GM19240 (cell line): ENCODE results near the gene PVR.
"Not testable (repeated sequence)": the region's sequence is repeated elsewhere in the genome, so short reads cannot be mapped to it uniquely, and the experiment has no call there.

Experiments
- DNase-seq: peaks from one replicate; pipeline ENCODE4 v3.0.0; 2011; ENCODE audit warnings: low spot score; ENCODE audit not compliant: insufficient read length

PVR gene

GRCh38 chr19:44698492-44699201 lies 54.9 kb downstream of the PVR start, which contains the start of gene CEACAM16:
CEACAM16 (plus strand) TSS chr19:44699151; CDS start chr19:44701457, 2,306 bp downstream.
- DNase-seq, result no peak

- DNase-seq, result no peak
These were observed 56.8 kb downstream of the PVR start for GRCh38 chr19:44700547-44700946.

GRCh38 chr19:44701228-44701627 lies 57.5 kb downstream of the PVR start:
- DNase-seq, result no peak

DNA sequence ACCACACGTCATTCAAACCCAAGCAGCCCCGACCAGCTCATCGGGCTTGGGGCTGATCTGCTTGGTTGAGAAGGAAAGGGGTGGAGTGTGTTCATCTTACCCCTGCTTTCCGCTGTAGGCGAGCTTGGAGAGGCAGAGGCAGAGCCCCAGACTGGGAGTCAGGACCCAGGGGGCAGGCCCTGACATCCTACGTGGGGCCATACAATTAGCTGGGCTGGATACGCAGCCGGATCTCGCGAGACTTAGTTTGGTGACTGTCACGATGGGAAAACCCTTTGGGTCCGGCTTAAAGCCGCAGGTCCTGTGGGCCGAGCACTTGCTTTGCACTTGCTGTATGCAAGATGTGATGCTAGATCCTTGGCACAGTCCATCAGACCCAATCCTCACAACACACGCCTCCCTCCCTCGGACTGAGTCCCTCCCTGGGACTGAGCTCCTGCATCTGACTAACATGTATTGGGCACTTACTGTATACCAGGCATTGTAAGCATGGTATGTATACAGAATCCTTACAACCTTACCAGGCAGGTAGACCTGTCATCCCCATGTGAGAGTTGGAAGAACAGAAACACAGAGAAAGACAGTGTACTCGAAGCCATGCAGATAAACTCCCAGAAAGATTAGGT lies 59.0 kb downstream of the PVR start:
- no peak for DNase-seq

DNA sequence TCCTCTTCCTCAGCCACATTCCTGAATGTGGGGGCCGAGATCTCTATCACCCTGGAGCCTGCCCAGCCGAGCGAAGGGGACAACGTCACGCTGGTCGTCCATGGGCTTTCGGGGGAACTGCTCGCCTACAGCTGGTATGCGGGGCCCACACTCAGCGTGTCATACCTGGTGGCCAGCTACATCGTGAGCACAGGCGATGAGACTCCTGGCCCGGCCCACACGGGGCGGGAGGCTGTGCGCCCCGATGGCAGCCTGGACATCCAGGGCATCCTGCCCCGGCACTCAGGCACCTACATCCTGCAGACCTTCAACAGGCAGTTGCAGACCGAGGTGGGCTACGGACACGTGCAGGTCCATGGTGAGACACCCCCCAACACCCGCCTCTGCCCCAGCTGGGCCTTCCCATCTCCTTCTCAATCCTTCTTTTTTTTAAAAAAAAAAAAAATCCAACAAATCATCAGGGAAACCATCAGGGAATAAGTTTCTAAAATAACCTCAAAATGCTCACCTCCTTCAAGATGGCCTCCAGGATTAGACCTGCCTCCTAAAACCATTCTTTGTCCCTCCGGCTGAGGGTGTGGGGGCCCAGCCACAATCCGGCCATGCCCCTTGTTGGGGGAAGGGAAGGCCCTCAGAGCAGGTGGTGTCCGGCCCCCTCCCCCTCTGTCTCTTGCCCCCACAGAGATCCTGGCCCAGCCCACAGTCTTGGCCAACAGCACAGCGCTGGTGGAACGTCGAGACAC lies 59.8 kb downstream of the PVR start:
- no peak for DNase-seq

GRCh38 chr19:44704982-44705381 lies 61.3 kb downstream of the PVR start:
- no peak for DNase-seq

- no peak for DNase-seq
These were observed 61.8 kb downstream of the PVR start for GRCh38 chr19:44705502-44706010.

DNA sequence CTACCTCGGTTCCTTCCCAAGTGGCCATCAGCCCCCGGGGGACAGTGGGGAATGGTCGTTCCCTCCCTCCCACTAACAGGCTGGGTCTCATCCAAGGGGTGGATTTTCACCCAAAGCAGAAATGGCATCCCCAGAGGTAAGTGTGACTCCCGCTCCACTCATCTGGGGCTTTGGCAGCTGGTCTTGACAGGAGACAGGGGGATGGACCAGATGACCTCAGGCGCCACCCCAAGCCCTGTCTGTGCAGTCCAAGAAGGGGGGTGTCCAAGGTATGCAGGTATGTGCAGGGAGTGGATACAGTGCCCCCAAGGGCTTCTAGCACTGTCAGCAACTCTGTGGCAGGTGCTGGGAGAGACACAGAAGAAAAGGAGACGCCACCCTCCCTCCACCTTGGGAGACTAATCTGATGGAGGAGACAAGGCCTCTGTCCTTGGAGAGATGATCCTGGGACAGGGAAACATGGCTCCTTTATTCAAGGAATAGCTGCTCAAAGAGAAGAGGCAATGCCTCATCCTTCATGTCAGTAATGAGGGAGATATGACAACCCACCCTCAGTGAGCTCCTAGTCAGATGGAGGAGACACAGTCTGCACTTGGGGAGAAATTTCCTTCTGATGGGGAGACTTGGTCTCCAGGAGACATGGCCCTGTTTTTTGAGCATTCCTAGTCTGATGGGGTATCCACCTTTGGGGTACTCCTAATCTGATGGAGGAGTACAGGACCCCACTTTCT lies 63.0 kb downstream of the PVR start:
- no peak for DNase-seq

GRCh38 chr19:44707794-44708193 lies 64.1 kb downstream of the PVR start:
- DNase-seq, result no peak

- DNase-seq, result no peak
These were observed 65.2 kb downstream of the PVR start for GRCh38 chr19:44708940-44709339.

- DNase-seq, result not testable (repeated sequence)
These were observed 65.9 kb downstream of the PVR start for GRCh38 chr19:44709434-44710266.

- DNase-seq, result no peak
These were observed 66.8 kb downstream of the PVR start for GRCh38 chr19:44710483-44710882.

GRCh38 chr19:44712864-44713515 lies 69.3 kb downstream of the PVR start:
- no peak for DNase-seq
